K562 (cell line): ENCODE results near the gene XPR1. TPM values are rescaled to one million over a fixed set of nuclear protein-coding genes. Genes with fewer than 3 reads are reported as not detected.

Source experiments
- CBFB ChIP-seq: sonication (generic); formaldehyde crosslinking; IDR thresholded peaks from 2 replicates; pipeline ENCODE4 v1.4.0; 2020; ENCODE audit warnings: mild to moderate bottlenecking, missing genetic modification reagents
- MGA ChIP-seq: fragments of 450-650 bp; IDR thresholded peaks from 2 replicates; pipeline ENCODE4 v1.6.1; 2016; ENCODE audit warnings: mild to moderate bottlenecking, moderate library complexity
- polyA plus RNA-seq, 8 experiments: library from polyadenylated mRNA; depleted of rRNA in 4 of 8; stranded (reverse) in 5 of 8; unstranded in 3 of 8; fragments of >200 nt; fragmentation: Nextera tagmentation in 2 of 8; fragmentation: Illumina TruSeq in 1 of 8; extraction: Ambion mirVana in 2 of 8; extraction: Trizol in 1 of 8; gene quantifications; 2 replicates each; pipeline versions ENCODE4 v1.2.1 to v1.2.3, GENCODE V29; 2011 to 2014; ENCODE audit warnings: inconsistent platforms in 1 of 8, missing spikeins in 1 of 8
- total RNA-seq, 7 experiments: library from RNA; depleted of rRNA in 6 of 7; stranded (reverse); fragments of >200 nt in 6 of 7; fragmentation: Illumina TruSeq in 2 of 7; extraction: Trizol in 2 of 7; gene quantifications; 2 replicates each; pipeline versions ENCODE4 v1.2.1 to v1.2.3, GENCODE V29; 2011 to 2021; ENCODE audit warnings: low replicate concordance in 1 of 7

Gene XPR1
- total and polyA plus RNA-seq, 9 of the 15 experiments (the other 6 are each of a cell fraction or from before 2014, with no cell fraction given): 3.0 to 66.2 (median 38.6) TPM

GRCh38 chr1:180732866-180733265, 101.0 kb downstream of the XPR1 start (continued):
- TF ChIP-seq MGA (no peak), CBFB (CRISPR knock-in tag) (no peak)
